GM12878 (cell line): ENCODE data around the gene RHOC. TPM values are rescaled to one million over a fixed set of nuclear protein-coding genes. Genes with fewer than 3 reads are reported as not detected.
"Not testable (repeated sequence)": the region's sequence is repeated elsewhere in the genome, so short reads cannot be mapped to it uniquely, and the experiment has no call there.

ENCODE experiments used
- ATAC-seq: fragments of 200-7000 bp; cut with Tn5 transposase; 3 replicates; pipeline ENCODE4 v1.9.1; 2020; ENCODE audit warnings: mild to moderate bottlenecking, moderate library complexity
- BruUV-seq: library from RNA; stranded (reverse); fragments of 400-500 nt; replicated peaks from 2 replicates; lab custom pipeline; 2021; lab: Mats Ljungman, UMichigan
- CTCF ChIA-PET: fragments of 300-600 bp; sonication (Branson Sonifier 250); formaldehyde crosslinking; extraction: SDS; loops from one replicate; lab custom pipeline; 2021; ENCODE audit warnings: inconsistent platforms; lab: Yijun Ruan, JAX
- POLR2A ChIA-PET: fragments of 350-600 bp; formaldehyde crosslinking; extraction: SDS; loops from one replicate; lab custom pipeline; 2021; ENCODE audit warnings: inconsistent platforms; lab: Charles Lee
- RAD21 ChIA-PET: fragments of 300-600 bp; sonication (Branson Sonifier 250); formaldehyde crosslinking; loops from one replicate; lab custom pipeline; 2023; ENCODE audit warnings: antibody characterized with exemption; ENCODE audit not compliant: unreplicated experiment; lab: Charles Lee
- SMC1A ChIA-PET: fragments of 300-600 bp; sonication (Branson Sonifier 250); formaldehyde crosslinking; loops from one replicate; lab custom pipeline; 2023; ENCODE audit not compliant: unreplicated experiment, uncharacterized antibody; lab: Charles Lee
- DNase-seq: peaks from one replicate; pipeline ENCODE4 v3.0.0-alpha.2; 2011; ENCODE audit warnings: low read depth, low spot score
- FAIRE-seq: peaks from 3 replicates; lab custom pipeline; 2011; peaks lifted over from hg19 to GRCh38; lab: Jason Lieb, UNC
- H2AFZ ChIP-seq: 2 replicates; pipeline ENCODE4 v1.6.0; 2011; ENCODE audit warnings: low read depth, low read length, control low read depth; ENCODE audit not compliant: control insufficient read depth
- H3K27ac ChIP-seq: 2 replicates; pipeline ENCODE4 v1.5.1; 2011; ENCODE audit warnings: control low read depth; ENCODE audit not compliant: control insufficient read depth, insufficient read depth
- H3K27me3 ChIP-seq, 2 experiments: replicated peaks in 1 of 2; 2 replicates each; pipeline versions ENCODE4 v1.6.0 to v1.6.1; 2011; ENCODE audit warnings: low read length in 1 of 2; ENCODE audit not compliant: control insufficient read depth in 2 of 2, insufficient read depth in 2 of 2
- H3K36me3 ChIP-seq, 2 experiments: 2 replicates each; pipeline ENCODE4 v1.5.1; 2011; ENCODE audit warnings: low read length in 1 of 2; ENCODE audit not compliant: control insufficient read depth in 2 of 2, insufficient read depth in 2 of 2
- H3K4me1 ChIP-seq: 2 replicates; pipeline ENCODE4 v1.6.1; 2011; ENCODE audit warnings: mild to moderate bottlenecking, low read length, moderate library complexity, mixed read lengths; ENCODE audit not compliant: control insufficient read depth, insufficient read depth
- H3K4me2 ChIP-seq: 2 replicates; pipeline ENCODE4 v1.6.0; 2011; ENCODE audit warnings: control low read depth; ENCODE audit not compliant: control insufficient read depth, insufficient read depth
- H3K4me3 ChIP-seq: fragments of 200-600 bp; sonication (generic); 2 replicates; pipeline ENCODE4 v1.5.1; 2016
- H3K79me2 ChIP-seq: 2 replicates; pipeline ENCODE4 v1.6.0; 2011; ENCODE audit warnings: low read length; ENCODE audit not compliant: control insufficient read depth, insufficient read depth
- H3K9ac ChIP-seq: 2 replicates; pipeline ENCODE4 v1.8.0; 2011; ENCODE audit warnings: low read length, control low read depth, mixed read lengths; ENCODE audit not compliant: control insufficient read depth, insufficient read depth
- H3K9me3 ChIP-seq: replicated peaks from 3 replicates; pipeline ENCODE4 v1.5.1; 2011; ENCODE audit warnings: mild to moderate bottlenecking, low read length; ENCODE audit not compliant: control insufficient read depth, insufficient read depth
- H4K20me1 ChIP-seq: 2 replicates; pipeline ENCODE4 v1.6.0; 2011; ENCODE audit not compliant: control insufficient read depth, insufficient read depth
- RAD21 ChIP-seq: IDR thresholded peaks from 2 replicates; pipeline ENCODE4 v1.6.1; 2011; ENCODE audit warnings: mild to moderate bottlenecking, low read depth, low read length, moderate library complexity; ENCODE audit not compliant: insufficient read depth
- WGBS: methylation state at CpG from one replicate; pipeline ENCODE4 v1.1.6; 2016; ENCODE audit warnings: low lambda C conversion rate; ENCODE audit not compliant: insufficient replicate concordance, insufficient coverage; ENCODE audit errors: missing lambda C conversion rate; 5-methylcytosine and 5-hydroxymethylcytosine counted together
- in situ Hi-C: fragments of 300-500 bp; cut with MboI; formaldehyde crosslinking; loops from 9 replicates; pipeline ENCODE4 v1.14.3; 2018; ENCODE audit warnings: mixed read lengths
- intact Hi-C: fragments of 100-400 bp; cut with micrococcal nuclease; formaldehyde crosslinking; loops from one replicate; pipeline ENCODE4 v1.14.2; 2022; ENCODE audit not compliant: unreplicated experiment
- polyA plus RNA-seq, 11 experiments: library from polyadenylated mRNA; depleted of rRNA in 4 of 11; unstranded in 6 of 11; stranded (reverse) in 5 of 11; fragments of >200 nt; fragmentation: Nextera tagmentation in 4 of 11; fragmentation: Illumina TruSeq in 1 of 11; extraction: Ambion mirVana in 4 of 11; extraction: Trizol in 1 of 11; gene quantifications; 1 replicate in 1 of 11; 2 replicates in 10 of 11; pipeline versions ENCODE4 v1.2.1 to v1.2.3, GENCODE V29; 2011 to 2016; ENCODE audit warnings: inconsistent platforms in 2 of 11, missing spikeins in 2 of 11, low read depth in 1 of 11
- total RNA-seq, 4 experiments: library from RNA; depleted of rRNA in 3 of 4; stranded (reverse); fragments of >200 nt in 3 of 4; fragmentation: Illumina TruSeq in 1 of 4; extraction: Trizol in 1 of 4; gene quantifications; 2 replicates each; pipeline versions ENCODE4 v1.2.1 to v1.2.3, GENCODE V29; 2013 to 2021
- TF ChIP-seq, protein P1 (sequence below): IDR thresholded peaks from 2 replicates; pipeline ENCODE4 v1.6.1; 2012; ENCODE audit warnings: mild to moderate bottlenecking, low read depth, low read length

The RHOC gene
- total and polyA plus RNA-seq, 10 of the 15 experiments (the other 5 are each of a cell fraction or from before 2014, with no cell fraction given): 20.6 to 371 (median 158) TPM

DNA sequence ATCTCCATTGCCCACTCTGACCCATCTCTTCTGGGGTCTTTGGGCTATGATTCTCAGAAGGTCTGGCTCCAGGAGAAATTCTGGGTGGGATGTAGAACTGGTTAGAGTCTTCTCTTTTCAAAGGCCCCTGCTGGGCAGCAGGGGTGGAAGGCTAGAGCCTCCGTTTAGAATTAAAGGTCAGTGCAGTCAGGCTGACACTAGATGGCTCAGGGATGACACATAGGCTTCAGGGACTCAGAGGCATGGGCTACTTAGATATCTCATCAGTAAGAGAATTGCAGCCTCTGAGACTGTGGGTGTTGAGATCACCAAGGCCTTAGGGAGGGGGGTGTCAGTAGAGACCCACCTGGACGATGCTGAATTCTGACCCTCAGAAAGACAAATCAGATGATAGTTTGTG lies 20.8 kb upstream of the RHOC start:
- WGBS: 11% methylated on average over 2 of the region's 2 CpGs
- ChIA-PET CTCF (interaction anchor here (1.0 to 3.3 kb wide), 3 partner anchors 12 to 152 kb away, joined by 3 to 18 read pairs (median 18); partner anchors contain the start of gene PPM1J), RAD21 (interaction anchor here (1.5 kb wide), 1 partner anchor 76 kb away, joined by 3 read pairs; no protein-coding TSS in a partner anchor), POLR2A (no interaction called here), SMC1A (interaction anchor here (1.1 to 1.2 kb wide), 2 partner anchors 76 to 336 kb away, joined by 3 read pairs; no protein-coding TSS in a partner anchor)
- no peak overlapping the region for H3K4me2 ChIP-seq
- no peak overlapping the region for H3K27ac ChIP-seq
- no peaks in the 10 kb centered on the region for H4K20me1 ChIP-seq
- H3K4me3 ChIP-seq: no peak overlapping the region
- no peaks in the 10 kb centered on the region for H3K79me2 ChIP-seq
- H3K27me3 ChIP-seq: no peaks in the 10 kb centered on the region; a peak in 1 of 4 replicates
- no peaks in the 10 kb centered on the region for H3K4me1 ChIP-seq
- DNase-seq: no peak
- H3K9me3 ChIP-seq: no peaks in the 10 kb centered on the region
- no peak for FAIRE-seq
- H3K36me3 ChIP-seq: no peaks in the 10 kb centered on the region
- no peak overlapping the region for H3K9ac ChIP-seq
- peak; percentile 51; the same call in 2 of the 3 replicates for ATAC-seq
- H2AFZ ChIP-seq: no peak overlapping the region
- in situ Hi-C loops (no loop called here), intact Hi-C loops (no loop called here)
- BruUV-seq: no TSS peak
- TF ChIP-seq RAD21: 0 out of 2 replicates have a peak, but pooled peaks have one; percentile 10
- TF ChIP-seq, protein P1, sequence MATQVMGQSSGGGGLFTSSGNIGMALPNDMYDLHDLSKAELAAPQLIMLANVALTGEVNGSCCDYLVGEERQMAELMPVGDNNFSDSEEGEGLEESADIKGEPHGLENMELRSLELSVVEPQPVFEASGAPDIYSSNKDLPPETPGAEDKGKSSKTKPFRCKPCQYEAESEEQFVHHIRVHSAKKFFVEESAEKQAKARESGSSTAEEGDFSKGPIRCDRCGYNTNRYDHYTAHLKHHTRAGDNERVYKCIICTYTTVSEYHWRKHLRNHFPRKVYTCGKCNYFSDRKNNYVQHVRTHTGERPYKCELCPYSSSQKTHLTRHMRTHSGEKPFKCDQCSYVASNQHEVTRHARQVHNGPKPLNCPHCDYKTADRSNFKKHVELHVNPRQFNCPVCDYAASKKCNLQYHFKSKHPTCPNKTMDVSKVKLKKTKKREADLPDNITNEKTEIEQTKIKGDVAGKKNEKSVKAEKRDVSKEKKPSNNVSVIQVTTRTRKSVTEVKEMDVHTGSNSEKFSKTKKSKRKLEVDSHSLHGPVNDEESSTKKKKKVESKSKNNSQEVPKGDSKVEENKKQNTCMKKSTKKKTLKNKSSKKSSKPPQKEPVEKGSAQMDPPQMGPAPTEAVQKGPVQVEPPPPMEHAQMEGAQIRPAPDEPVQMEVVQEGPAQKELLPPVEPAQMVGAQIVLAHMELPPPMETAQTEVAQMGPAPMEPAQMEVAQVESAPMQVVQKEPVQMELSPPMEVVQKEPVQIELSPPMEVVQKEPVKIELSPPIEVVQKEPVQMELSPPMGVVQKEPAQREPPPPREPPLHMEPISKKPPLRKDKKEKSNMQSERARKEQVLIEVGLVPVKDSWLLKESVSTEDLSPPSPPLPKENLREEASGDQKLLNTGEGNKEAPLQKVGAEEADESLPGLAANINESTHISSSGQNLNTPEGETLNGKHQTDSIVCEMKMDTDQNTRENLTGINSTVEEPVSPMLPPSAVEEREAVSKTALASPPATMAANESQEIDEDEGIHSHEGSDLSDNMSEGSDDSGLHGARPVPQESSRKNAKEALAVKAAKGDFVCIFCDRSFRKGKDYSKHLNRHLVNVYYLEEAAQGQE: no peak

DNA sequence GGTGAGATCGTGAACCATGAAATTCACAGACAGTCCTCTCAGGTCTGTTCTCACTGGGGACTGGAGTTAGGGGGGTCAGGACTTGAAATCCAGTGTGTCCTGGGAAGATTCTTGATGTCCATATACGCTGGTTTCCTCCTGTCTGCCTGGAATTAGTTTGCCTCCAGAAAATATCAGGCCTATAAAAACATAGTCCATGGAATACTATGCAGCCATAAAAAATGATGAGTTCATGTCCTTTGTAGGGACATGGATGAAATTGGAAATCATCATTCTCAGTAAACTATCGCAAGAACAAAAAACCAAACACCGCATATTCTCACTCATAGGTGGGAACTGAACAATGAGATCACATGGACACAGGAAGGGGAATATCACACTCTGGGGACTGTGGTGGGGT lies 17.3 kb upstream of the RHOC start:
- H3K4me2 ChIP-seq, H3K9ac ChIP-seq, DNase-seq, in situ Hi-C loops, H4K20me1 ChIP-seq, BruUV-seq, POLR2A ChIA-PET, H3K79me2 ChIP-seq, SMC1A ChIA-PET, H2AFZ ChIP-seq, H3K27ac ChIP-seq, H3K4me1 ChIP-seq, H3K27me3 ChIP-seq, RAD21 ChIA-PET, intact Hi-C loops, H3K4me3 ChIP-seq, H3K36me3 ChIP-seq, H3K9me3 ChIP-seq, ATAC-seq, FAIRE-seq: not testable (repeated sequence)
- 10% methylated on average over 2 of the region's 4 CpGs for WGBS
- CTCF ChIA-PET: interaction anchor here (1.4 to 10.8 kb wide), 2 partner anchors 79 to 333 kb away, joined by 4 to 428 read pairs; no protein-coding TSS in a partner anchor
